PC-9 (cell line): ENCODE results near the gene TREH. TPM values are rescaled to one million over a fixed set of nuclear protein-coding genes. Genes with fewer than 3 reads are reported as not detected.

Source experiments
- BruUV-seq: library from RNA; stranded (reverse); fragments of 400-500 nt; replicated peaks from 2 replicates; lab custom pipeline; 2021; lab: Mats Ljungman, UMichigan
- CTCF ChIA-PET: fragments of 300-600 bp; sonication (Branson Sonifier 250); formaldehyde crosslinking; loops from one replicate; lab custom pipeline; 2022; ENCODE audit warnings: antibody characterized with exemption; lab: Charles Lee
- POLR2A ChIA-PET: fragments of 300-600 bp; sonication (Branson Sonifier 250); formaldehyde crosslinking; loops from one replicate; lab custom pipeline; 2022; ENCODE audit warnings: antibody characterized with exemption; ENCODE audit not compliant: unreplicated experiment; lab: Charles Lee
- DNase-seq, 2 experiments: peaks; one replicate each; pipeline versions ENCODE4 v3.0.0 to v3.0.0-alpha.2; 2015 to 2022; ENCODE audit warnings: mixed read lengths in 1 of 2
- H2AFZ ChIP-seq: fragments of 200-600 bp; sonication (generic); 2 replicates; pipeline ENCODE4 v1.8.1; 2017; ENCODE audit warnings: antibody characterized with exemption
- H3F3A ChIP-seq: fragments of 200-600 bp; sonication (generic); 2 replicates; pipeline ENCODE4 v1.8.1; 2017; ENCODE audit warnings: antibody characterized with exemption, mild to moderate bottlenecking, low read depth; ENCODE audit not compliant: insufficient read depth
- H3K27ac ChIP-seq: fragments of 200-600 bp; sonication (generic); 2 replicates; pipeline ENCODE4 v1.6.1; 2016; ENCODE audit warnings: mixed run types
- H3K27me3 ChIP-seq: fragments of 200-600 bp; sonication (generic); 2 replicates; pipeline ENCODE4 v1.6.1; 2016; ENCODE audit warnings: low read depth, mixed run types; ENCODE audit not compliant: insufficient read depth
- H3K36me3 ChIP-seq: fragments of 200-600 bp; sonication (generic); 2 replicates; pipeline ENCODE4 v1.6.1; 2016; ENCODE audit warnings: low read depth, mixed run types
- H3K4me1 ChIP-seq: fragments of 200-600 bp; sonication (generic); replicated peaks from 2 replicates; pipeline ENCODE4 v1.6.1; 2016; ENCODE audit warnings: mixed run types; ENCODE audit not compliant: insufficient read depth
- H3K4me2 ChIP-seq: fragments of 200-600 bp; sonication (generic); 2 replicates; pipeline ENCODE4 v1.6.1; 2017; ENCODE audit warnings: mixed run types
- H3K4me3 ChIP-seq: fragments of 200-600 bp; sonication (generic); 2 replicates; pipeline ENCODE4 v1.6.1; 2016; ENCODE audit warnings: mixed run types
- H3K79me2 ChIP-seq: fragments of 200-600 bp; sonication (generic); 2 replicates; pipeline ENCODE4 v1.6.1; 2017; ENCODE audit warnings: low read depth, mixed run types
- H3K9me2 ChIP-seq: fragments of 200-600 bp; sonication (generic); 2 replicates; pipeline ENCODE4 v1.8.1; 2017; ENCODE audit warnings: mild to moderate bottlenecking; ENCODE audit not compliant: insufficient read depth
- H3K9me3 ChIP-seq: fragments of 200-600 bp; sonication (generic); 2 replicates; pipeline ENCODE4 v1.8.1; 2016; ENCODE audit warnings: low read depth; ENCODE audit not compliant: insufficient read depth
- H4K20me1 ChIP-seq: fragments of 200-600 bp; sonication (generic); 2 replicates; pipeline ENCODE4 v1.8.1; 2017; ENCODE audit not compliant: insufficient read depth
- EZH2 ChIP-seq: fragments of 200-600 bp; sonication (generic); IDR thresholded peaks from 2 replicates; pipeline ENCODE4 v1.8.0; 2017; ENCODE audit warnings: antibody characterized with exemption, low read depth
- intact Hi-C: fragments of 100-400 bp; cut with micrococcal nuclease; formaldehyde crosslinking; loops from one replicate; pipeline ENCODE4 v1.10.0; 2022; ENCODE audit not compliant: unreplicated experiment
- total RNA-seq: library from RNA; stranded (reverse); gene quantifications from 2 replicates; pipeline ENCODE4 v1.2.3, GENCODE V29; 2021
- TF ChIP-seq, protein P1 (sequence below): fragments of 200-600 bp; sonication (generic); conservative IDR thresholded peaks from 2 replicates; pipeline ENCODE4 v1.6.1; 2017; ENCODE audit warnings: mixed run types, antibody characterized with exemption, mild to moderate bottlenecking, moderate library complexity

TREH gene
- total RNA-seq, 1 experiment from 2014 or later: not detected

DNA sequence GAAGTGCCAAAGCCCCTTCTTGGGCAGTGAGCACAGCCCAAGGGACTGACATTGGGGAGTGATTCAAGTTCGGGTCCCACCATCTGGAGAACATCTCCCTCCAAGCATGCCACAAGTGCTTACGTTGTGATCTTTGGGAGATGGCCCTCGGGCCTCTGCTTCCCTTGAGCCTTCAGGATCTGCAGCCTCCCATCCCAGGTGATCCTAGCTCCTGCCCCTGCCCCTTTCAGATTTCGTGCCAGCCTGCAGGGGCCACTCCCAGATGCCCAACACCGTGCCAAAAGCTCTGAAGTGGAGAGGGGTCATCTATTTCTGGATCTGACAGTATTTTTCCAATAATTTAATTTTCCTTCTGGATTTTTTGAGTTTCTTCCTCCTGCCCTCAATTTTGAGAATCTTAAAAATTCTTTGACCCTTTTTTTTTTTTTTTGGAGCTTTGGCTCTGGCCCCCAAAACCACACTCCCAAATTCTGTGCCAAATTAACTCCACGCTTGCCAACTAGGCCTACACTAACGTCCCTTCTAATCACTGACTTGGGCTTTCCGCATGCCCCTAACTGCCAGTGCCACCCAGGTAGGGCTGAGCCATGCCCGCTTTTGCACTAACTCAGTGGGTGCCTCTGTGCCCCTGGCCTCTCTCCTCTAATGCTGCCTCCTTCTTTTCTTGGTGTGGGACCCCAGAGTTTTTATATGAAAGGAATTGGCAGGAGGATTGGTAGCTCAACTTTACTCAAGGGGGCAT, 46.7 kb downstream of the TREH start:
- TF ChIP-seq EZH2: no peak
- TF ChIP-seq, protein P1, sequence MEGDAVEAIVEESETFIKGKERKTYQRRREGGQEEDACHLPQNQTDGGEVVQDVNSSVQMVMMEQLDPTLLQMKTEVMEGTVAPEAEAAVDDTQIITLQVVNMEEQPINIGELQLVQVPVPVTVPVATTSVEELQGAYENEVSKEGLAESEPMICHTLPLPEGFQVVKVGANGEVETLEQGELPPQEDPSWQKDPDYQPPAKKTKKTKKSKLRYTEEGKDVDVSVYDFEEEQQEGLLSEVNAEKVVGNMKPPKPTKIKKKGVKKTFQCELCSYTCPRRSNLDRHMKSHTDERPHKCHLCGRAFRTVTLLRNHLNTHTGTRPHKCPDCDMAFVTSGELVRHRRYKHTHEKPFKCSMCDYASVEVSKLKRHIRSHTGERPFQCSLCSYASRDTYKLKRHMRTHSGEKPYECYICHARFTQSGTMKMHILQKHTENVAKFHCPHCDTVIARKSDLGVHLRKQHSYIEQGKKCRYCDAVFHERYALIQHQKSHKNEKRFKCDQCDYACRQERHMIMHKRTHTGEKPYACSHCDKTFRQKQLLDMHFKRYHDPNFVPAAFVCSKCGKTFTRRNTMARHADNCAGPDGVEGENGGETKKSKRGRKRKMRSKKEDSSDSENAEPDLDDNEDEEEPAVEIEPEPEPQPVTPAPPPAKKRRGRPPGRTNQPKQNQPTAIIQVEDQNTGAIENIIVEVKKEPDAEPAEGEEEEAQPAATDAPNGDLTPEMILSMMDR: no peak
- Histone ChIP-seq H3K36me3 (peaks cover 9% of the 10 kb centered on the region; the same call in 1 of the 2 replicates), H2AFZ (no peak overlapping the region), H4K20me1 (0 out of 2 replicates have a peak, but pooled peaks cover 7% of the 10 kb centered on the region), H3K9me2 (no peaks in the 10 kb centered on the region), H3K4me2 (no peak overlapping the region), H3K9me3 (no peaks in the 10 kb centered on the region), H3F3A (no peaks in the 10 kb centered on the region; the same call in 1 of the 2 replicates), H3K27me3 (no peaks in the 10 kb centered on the region), H3K79me2 (no peaks in the 10 kb centered on the region), H3K4me3 (no peak overlapping the region), H3K4me1 (0 out of 2 replicates have a peak, but pooled peaks cover 4% of the 10 kb centered on the region), H3K27ac (no peak overlapping the region)
- intact Hi-C loops: no loop called here
- no TSS peak for BruUV-seq
- POLR2A ChIA-PET: no interaction called here
- CTCF ChIA-PET: no interaction called here
- no peak for DNase-seq

DNA sequence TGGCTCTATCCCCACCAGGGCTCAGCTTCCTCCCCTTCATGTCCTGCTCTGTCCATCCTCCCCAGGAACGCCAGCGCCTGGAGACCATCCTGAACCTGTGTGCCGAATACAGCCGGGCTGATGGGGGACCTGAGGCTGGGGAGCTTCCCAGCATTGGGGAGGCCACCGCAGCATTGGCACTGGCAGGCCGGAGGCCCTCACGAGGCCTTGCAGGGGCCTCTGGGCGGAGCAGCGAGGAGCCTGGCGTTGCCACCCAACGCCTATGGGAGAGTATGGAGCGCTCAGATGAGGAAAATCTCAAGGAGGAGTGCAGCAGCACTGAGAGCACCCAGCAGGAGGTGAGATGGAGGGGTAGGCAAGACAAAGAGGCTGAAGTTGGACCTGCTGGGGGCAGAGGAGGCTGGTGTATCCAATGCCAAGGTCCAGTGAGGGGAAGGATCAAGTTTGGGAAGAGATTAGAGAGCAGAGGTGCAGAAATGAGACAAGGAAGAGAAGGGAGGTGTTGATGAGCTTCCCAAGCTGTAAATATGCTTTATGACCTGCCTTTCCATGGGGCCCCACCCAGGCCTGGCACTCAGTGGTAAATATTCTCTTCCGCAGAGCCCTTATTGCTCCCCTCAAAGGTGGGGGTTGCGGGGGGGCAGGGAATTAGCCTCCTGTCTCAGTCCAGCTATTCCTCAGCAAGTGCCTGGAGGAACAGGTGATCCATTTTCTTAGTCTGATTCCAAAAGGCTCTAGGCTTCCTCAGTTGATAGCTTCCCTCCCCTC, 48.1 kb downstream of the TREH start:
- peaks cover 22% of the 10 kb centered on the region for H3K36me3 ChIP-seq
- no peak overlapping the region for H3K4me2 ChIP-seq
- no TSS peak for BruUV-seq
- no peaks in the 10 kb centered on the region for H3F3A ChIP-seq
- H3K4me1 ChIP-seq: 0 out of 2 replicates have a peak, but pooled peaks cover 3% of the 10 kb centered on the region
- H3K9me3 ChIP-seq: no peaks in the 10 kb centered on the region
- ChIA-PET POLR2A (no interaction called here), CTCF (interaction anchor here (0.5 kb wide), 1 partner anchor 53 kb away, joined by 14 read pairs; no protein-coding TSS in a partner anchor)
- H3K27ac ChIP-seq: no peak overlapping the region
- no peaks in the 10 kb centered on the region for H3K27me3 ChIP-seq
- no peaks in the 10 kb centered on the region for H3K79me2 ChIP-seq
- peaks cover 13% of the 10 kb centered on the region; the same call in 1 of the 2 replicates for H4K20me1 ChIP-seq
- no peaks in the 10 kb centered on the region for H3K9me2 ChIP-seq
- no peak overlapping the region for H3K4me3 ChIP-seq
- DNase-seq: no peak
- H2AFZ ChIP-seq: no peak overlapping the region
- TF ChIP-seq, protein P1: no peak
- no peak for TF ChIP-seq EZH2
- intact Hi-C loops: no loop called here

DNA sequence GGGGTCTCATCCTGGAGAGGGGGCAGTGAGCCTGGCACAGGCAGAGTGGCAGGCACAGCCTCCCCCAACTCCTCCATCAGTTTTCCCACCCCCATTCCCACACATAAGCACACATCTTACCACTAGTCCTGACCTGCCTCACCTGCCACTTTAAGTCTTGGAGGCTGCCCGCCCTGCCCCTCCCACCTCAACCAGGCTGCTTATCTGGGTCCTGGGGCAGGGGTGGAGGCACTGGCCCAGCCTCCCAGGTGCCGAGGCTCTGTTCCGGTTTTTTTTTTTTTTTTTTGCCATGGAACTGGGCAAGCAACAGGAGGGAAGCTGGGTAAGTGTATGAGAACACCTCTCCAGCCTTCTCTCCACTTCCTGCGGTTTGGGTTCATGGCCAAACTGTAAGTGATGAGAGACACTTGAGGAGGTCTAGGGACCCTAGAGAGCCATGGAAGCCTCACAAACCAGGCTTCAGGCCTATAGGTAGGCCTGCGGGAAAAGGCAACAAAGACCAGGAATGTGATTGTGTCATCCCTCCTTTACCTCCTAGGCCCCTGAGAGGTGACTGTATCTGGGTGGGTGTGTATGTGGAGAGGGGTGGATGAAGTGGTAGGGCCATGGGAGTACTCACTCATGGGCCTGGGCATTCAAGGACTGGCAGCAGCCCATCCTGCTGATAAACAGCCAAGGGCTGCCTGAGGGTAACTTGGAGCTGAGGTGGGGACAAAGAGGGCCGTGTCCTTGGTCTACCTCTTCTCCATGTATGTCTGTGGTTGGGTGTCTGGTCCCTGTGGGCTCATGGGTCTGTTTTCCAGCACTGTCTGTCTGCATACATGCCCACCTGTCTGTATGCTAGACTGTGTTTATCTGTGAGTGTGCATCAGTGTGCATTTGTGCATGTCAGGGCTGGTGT, 49.4 kb downstream of the TREH start:
- H4K20me1 ChIP-seq: peaks cover 13% of the 10 kb centered on the region; the same call in 1 of the 2 replicates
- peaks cover 12% of the 10 kb centered on the region; the same call in 1 of the 2 replicates for H3F3A ChIP-seq
- H3K9me3 ChIP-seq: no peaks in the 10 kb centered on the region
- H3K27ac ChIP-seq: no peak overlapping the region
- H2AFZ ChIP-seq: no peak overlapping the region
- no peaks in the 10 kb centered on the region for H3K9me2 ChIP-seq
- no peak for DNase-seq
- no peak overlapping the region for H3K4me2 ChIP-seq
- ChIA-PET CTCF (interaction anchor here (0.7 kb wide), 1 partner anchor 16 kb away, joined by 5 read pairs; no protein-coding TSS in a partner anchor), POLR2A (no interaction called here)
- peaks cover 12% of the 10 kb centered on the region for H3K4me1 ChIP-seq
- no peaks in the 10 kb centered on the region for H3K27me3 ChIP-seq
- no peaks in the 10 kb centered on the region for H3K79me2 ChIP-seq
- no peak for TF ChIP-seq EZH2
- TF ChIP-seq, protein P1: no peak
- BruUV-seq: no TSS peak
- intact Hi-C loops: no loop called here
- no peak overlapping the region for H3K4me3 ChIP-seq
- H3K36me3 ChIP-seq: peaks cover 25% of the 10 kb centered on the region
